HepG2 (cell line): ENCODE measurements around the gene ERF. TPM values are rescaled to one million over a fixed set of nuclear protein-coding genes. Genes with fewer than 3 reads are reported as not detected.
A peak's percentile ranks its signal among the peaks of the same experiment; 100 is the strongest.

ENCODE experiments used
- ATM ChIP-seq: fragments of 450-650 bp; IDR thresholded peaks from 2 replicates; pipeline ENCODE4 v1.7.1; 2017; ENCODE audit warnings: mild to moderate bottlenecking, borderline replicate concordance
- CREM ChIP-seq, 2 experiments: sonication (generic) in 1 of 2; formaldehyde crosslinking in 1 of 2; IDR thresholded peaks; 2 replicates each; pipeline versions ENCODE4 v1.4.0 to v1.6.1; 2016 to 2020; ENCODE audit warnings: antibody characterized with exemption in 1 of 2, mild to moderate bottlenecking in 1 of 2, missing genetic modification reagents in 1 of 2
- DR1 ChIP-seq: sonication (generic); formaldehyde crosslinking; IDR thresholded peaks from 2 replicates; pipeline ENCODE4 v1.8.0; 2021; ENCODE audit warnings: mild to moderate bottlenecking, missing genetic modification reagents, inconsistent platforms
- HDAC6 ChIP-seq: fragments of 200-600 bp; sonication (generic); IDR thresholded peaks from 2 replicates; pipeline ENCODE4 v1.7.0; 2017; ENCODE audit warnings: mild to moderate bottlenecking, antibody characterized with exemption, low read length, low read depth
- HIVEP1 ChIP-seq: sonication (generic); formaldehyde crosslinking; IDR thresholded peaks from 2 replicates; pipeline ENCODE4 v1.4.0; 2020; ENCODE audit warnings: mild to moderate bottlenecking, missing genetic modification reagents
- HOXA5 ChIP-seq: sonication (generic); formaldehyde crosslinking; IDR thresholded peaks from 2 replicates; pipeline ENCODE4 v1.4.0; 2020; ENCODE audit warnings: missing genetic modification reagents
- MAFK ChIP-seq, 2 experiments: IDR thresholded peaks in 1 of 2; conservative IDR thresholded peaks in 1 of 2; 2 replicates each; pipeline ENCODE4 v1.6.1; 2011; ENCODE audit warnings: improper control_type of control experiment in 2 of 2, low read length in 2 of 2
- PHF21A ChIP-seq: sonication (generic); formaldehyde crosslinking; IDR thresholded peaks from 2 replicates; pipeline ENCODE4 v1.5.0; 2020; ENCODE audit warnings: mild to moderate bottlenecking, missing genetic modification reagents
- SMARCE1 ChIP-seq: fragments of 450-650 bp; IDR thresholded peaks from 2 replicates; pipeline ENCODE4 v1.6.1; 2017; ENCODE audit warnings: borderline replicate concordance
- SNAI1 ChIP-seq: sonication (generic); formaldehyde crosslinking; IDR thresholded peaks from 2 replicates; pipeline ENCODE4 v1.5.0; 2020; ENCODE audit warnings: mild to moderate bottlenecking, missing genetic modification reagents, borderline replicate concordance
- SRY ChIP-seq: sonication (generic); formaldehyde crosslinking; IDR thresholded peaks from 2 replicates; pipeline ENCODE4 v1.8.0; 2022; ENCODE audit warnings: mild to moderate bottlenecking, missing genetic modification reagents
- TBL1XR1 ChIP-seq: fragments of 150-350 bp; IDR thresholded peaks from 2 replicates; pipeline ENCODE4 v1.6.1; 2014; ENCODE audit warnings: borderline replicate concordance, low read length; ENCODE audit not compliant: partially characterized antibody
- TBX3 ChIP-seq: fragments of 450-650 bp; IDR thresholded peaks from 2 replicates; pipeline ENCODE4 v1.6.1; 2017; ENCODE audit warnings: antibody characterized with exemption, mild to moderate bottlenecking, inconsistent platforms, borderline replicate concordance
- XRCC5 ChIP-seq: fragments of 200-400 bp; formaldehyde crosslinking; optimal IDR thresholded peaks from 2 replicates; pipeline ENCODE3; 2017; ENCODE audit warnings: mild to moderate bottlenecking, low read length
- ZBTB20 ChIP-seq: sonication (generic); formaldehyde crosslinking; IDR thresholded peaks from 2 replicates; pipeline ENCODE4 v1.8.1; 2023; ENCODE audit warnings: missing genetic modification reagents, low read depth, mild to moderate bottlenecking, borderline replicate concordance
- ZBTB21 ChIP-seq: sonication (generic); formaldehyde crosslinking; IDR thresholded peaks from 2 replicates; pipeline ENCODE4 v1.4.0; 2020; ENCODE audit warnings: missing genetic modification reagents
- ZBTB8A ChIP-seq: sonication (generic); formaldehyde crosslinking; IDR thresholded peaks from 2 replicates; pipeline ENCODE4 v1.4.0; 2020; ENCODE audit warnings: mild to moderate bottlenecking, low read depth, missing genetic modification reagents, borderline replicate concordance
- ZFP36 ChIP-seq: fragments of 150-350 bp; IDR thresholded peaks from 2 replicates; pipeline ENCODE4 v1.6.1; 2018; ENCODE audit warnings: borderline replicate concordance, low read length, low read depth; ENCODE audit not compliant: partially characterized antibody
- ZFP90 ChIP-seq: sonication (generic); formaldehyde crosslinking; IDR thresholded peaks from 2 replicates; pipeline ENCODE4 v1.8.0; 2022; ENCODE audit warnings: missing genetic modification reagents, mild to moderate bottlenecking, inconsistent platforms, borderline replicate concordance
- ZNF101 ChIP-seq: sonication (generic); formaldehyde crosslinking; IDR thresholded peaks from 2 replicates; pipeline ENCODE4 v1.4.0; 2020; ENCODE audit warnings: mild to moderate bottlenecking, low read depth, missing genetic modification reagents, borderline replicate concordance
- ZNF121 ChIP-seq: sonication (generic); formaldehyde crosslinking; IDR thresholded peaks from 2 replicates; pipeline ENCODE4 v1.5.0; 2020; ENCODE audit warnings: mild to moderate bottlenecking, missing genetic modification reagents
- ZNF235 ChIP-seq: sonication (generic); formaldehyde crosslinking; IDR thresholded peaks from 2 replicates; pipeline ENCODE4 v1.8.1; 2023; ENCODE audit warnings: mild to moderate bottlenecking, missing genetic modification reagents, borderline replicate concordance
- ZNF337 ChIP-seq: sonication (generic); formaldehyde crosslinking; IDR thresholded peaks from 2 replicates; pipeline ENCODE4 v1.5.1; 2020; ENCODE audit warnings: missing genetic modification reagents, low read depth, mild to moderate bottlenecking, borderline replicate concordance
- ZNF678 ChIP-seq: sonication (generic); formaldehyde crosslinking; IDR thresholded peaks from 2 replicates; pipeline ENCODE4 v1.4.0; 2020; ENCODE audit warnings: mild to moderate bottlenecking, missing genetic modification reagents
- ZNF841 ChIP-seq: sonication (generic); formaldehyde crosslinking; IDR thresholded peaks from 2 replicates; pipeline ENCODE4 v1.8.1; 2023; ENCODE audit warnings: missing genetic modification reagents, borderline replicate concordance
- polyA plus RNA-seq, 8 experiments: library from polyadenylated mRNA; depleted of rRNA in 3 of 8; stranded (reverse) in 7 of 8; unstranded in 1 of 8; fragments of >200 nt; fragmentation: Illumina TruSeq in 4 of 8; extraction: Trizol in 4 of 8; gene quantifications; 2 replicates each; pipeline versions ENCODE4 v1.2.1 to v1.2.3, GENCODE V29; 2011 to 2016; ENCODE audit warnings: low read depth in 4 of 8, missing spikeins in 1 of 8, mixed read lengths in 1 of 8; ENCODE audit not compliant: insufficient read depth in 1 of 8
- total RNA-seq, 5 experiments: library from RNA; depleted of rRNA; stranded (reverse); fragments of >200 nt; fragmentation: Illumina TruSeq; extraction: Trizol; gene quantifications; 2 replicates each; pipeline ENCODE4 v1.2.3, GENCODE V29; 2016; ENCODE audit warnings: low read depth in 1 of 5
- TF ChIP-seq, protein P1 (sequence below): IDR thresholded peaks from 2 replicates; pipeline ENCODE4 v1.6.1; 2016; ENCODE audit warnings: missing compliant biosample characterization, missing genetic modification reagents, borderline replicate concordance
- TF ChIP-seq, protein P2 (sequence below): IDR thresholded peaks from 2 replicates; pipeline ENCODE4 v1.6.1; 2018; ENCODE audit warnings: missing genetic modification reagents
- TF ChIP-seq, protein P3 (sequence below): sonication (generic); formaldehyde crosslinking; IDR thresholded peaks from 2 replicates; pipeline ENCODE4 v1.5.0; 2020; ENCODE audit warnings: mild to moderate bottlenecking, missing genetic modification reagents

ERF gene
- total and polyA plus RNA-seq, 2 of the 13 experiments (the other 11 are each of a cell fraction or from before 2014, with no cell fraction given), result 67.1 to 69.9 TPM

- TF ChIP-seq, protein P1, sequence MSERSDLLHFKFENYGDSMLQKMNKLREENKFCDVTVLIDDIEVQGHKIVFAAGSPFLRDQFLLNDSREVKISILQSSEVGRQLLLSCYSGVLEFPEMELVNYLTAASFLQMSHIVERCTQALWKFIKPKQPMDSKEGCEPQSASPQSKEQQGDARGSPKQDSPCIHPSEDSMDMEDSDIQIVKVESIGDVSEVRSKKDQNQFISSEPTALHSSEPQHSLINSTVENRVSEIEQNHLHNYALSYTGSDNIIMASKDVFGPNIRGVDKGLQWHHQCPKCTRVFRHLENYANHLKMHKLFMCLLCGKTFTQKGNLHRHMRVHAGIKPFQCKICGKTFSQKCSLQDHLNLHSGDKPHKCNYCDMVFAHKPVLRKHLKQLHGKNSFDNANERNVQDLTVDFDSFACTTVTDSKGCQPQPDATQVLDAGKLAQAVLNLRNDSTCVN (CRISPR knock-in tag), result no peak
- TF ChIP-seq SMARCE1, result no peak
- no peak for TF ChIP-seq ZNF337
- TF ChIP-seq, protein P2, sequence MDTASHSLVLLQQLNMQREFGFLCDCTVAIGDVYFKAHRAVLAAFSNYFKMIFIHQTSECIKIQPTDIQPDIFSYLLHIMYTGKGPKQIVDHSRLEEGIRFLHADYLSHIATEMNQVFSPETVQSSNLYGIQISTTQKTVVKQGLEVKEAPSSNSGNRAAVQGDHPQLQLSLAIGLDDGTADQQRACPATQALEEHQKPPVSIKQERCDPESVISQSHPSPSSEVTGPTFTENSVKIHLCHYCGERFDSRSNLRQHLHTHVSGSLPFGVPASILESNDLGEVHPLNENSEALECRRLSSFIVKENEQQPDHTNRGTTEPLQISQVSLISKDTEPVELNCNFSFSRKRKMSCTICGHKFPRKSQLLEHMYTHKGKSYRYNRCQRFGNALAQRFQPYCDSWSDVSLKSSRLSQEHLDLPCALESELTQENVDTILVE (CRISPR knock-in tag), result no peak
- 0 out of 2 replicates have a peak, but pooled peaks have one; percentile 43 for TF ChIP-seq ZNF678 (CRISPR knock-in tag)
- no peak for TF ChIP-seq ZNF101
- TF ChIP-seq HOXA5 (CRISPR knock-in tag), result no peak
- no peak for TF ChIP-seq ZNF841
- no peak for TF ChIP-seq MAFK (conservative IDR thresholded peaks at IDR 0.05 in 1 of 2, IDR thresholded peaks at IDR 0.05 in 1 of 2; ENCODE audit: low read length in 2 of 2)
- TF ChIP-seq HIVEP1, result no peak
- TF ChIP-seq ZBTB8A (CRISPR knock-in tag), result no peak
- no peak for TF ChIP-seq HDAC6
- TF ChIP-seq ZBTB20, result peak; percentile 49; the same call in 1 of the 2 replicates
- no peak for TF ChIP-seq TBX3
- no peak for TF ChIP-seq SRY (CRISPR knock-in tag)
- peak; percentile 8; the same call in 1 of the 2 replicates for TF ChIP-seq PHF21A (CRISPR knock-in tag)
- no peak for TF ChIP-seq CREM (IDR thresholded peaks at IDR 0.05)
- no peak for TF ChIP-seq CREM (CRISPR knock-in tag; IDR thresholded peaks at IDR 0.05)
- TF ChIP-seq, protein P3, sequence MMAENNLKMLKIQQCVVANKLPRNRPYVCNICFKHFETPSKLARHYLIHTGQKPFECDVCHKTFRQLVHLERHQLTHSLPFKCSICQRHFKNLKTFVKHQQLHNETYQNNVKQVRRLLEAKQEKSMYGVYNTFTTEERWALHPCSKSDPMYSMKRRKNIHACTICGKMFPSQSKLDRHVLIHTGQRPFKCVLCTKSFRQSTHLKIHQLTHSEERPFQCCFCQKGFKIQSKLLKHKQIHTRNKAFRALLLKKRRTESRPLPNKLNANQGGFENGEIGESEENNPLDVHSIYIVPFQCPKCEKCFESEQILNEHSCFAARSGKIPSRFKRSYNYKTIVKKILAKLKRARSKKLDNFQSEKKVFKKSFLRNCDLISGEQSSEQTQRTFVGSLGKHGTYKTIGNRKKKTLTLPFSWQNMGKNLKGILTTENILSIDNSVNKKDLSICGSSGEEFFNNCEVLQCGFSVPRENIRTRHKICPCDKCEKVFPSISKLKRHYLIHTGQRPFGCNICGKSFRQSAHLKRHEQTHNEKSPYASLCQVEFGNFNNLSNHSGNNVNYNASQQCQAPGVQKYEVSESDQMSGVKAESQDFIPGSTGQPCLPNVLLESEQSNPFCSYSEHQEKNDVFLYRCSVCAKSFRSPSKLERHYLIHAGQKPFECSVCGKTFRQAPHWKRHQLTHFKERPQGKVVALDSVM (CRISPR knock-in tag), result no peak
- no peak for TF ChIP-seq XRCC5
- TF ChIP-seq SNAI1, result no peak
- TF ChIP-seq DR1 (CRISPR knock-in tag), result no peak
- TF ChIP-seq TBL1XR1, result peak; percentile 3
- TF ChIP-seq ZFP90 (CRISPR knock-in tag), result no peak
- no peak for TF ChIP-seq ATM
- TF ChIP-seq ZNF235 (CRISPR knock-in tag), result no peak
- no peak for TF ChIP-seq ZFP36
- no peak for TF ChIP-seq ZNF121 (CRISPR knock-in tag)
- TF ChIP-seq ZBTB21, result no peak
Measured at GRCh38 chr19:42267644-42268141, 12.8 kb upstream of the ERF start (continued).
